ENCODE measurements around the gene PRR29.

- TF ChIP-seq EZH2phosphoT487 (conservative IDR thresholded peaks at IDR 0.05; ENCODE audit: low read length) (no peak), CTCF (IDR thresholded peaks at IDR 0.05; ENCODE audit: insufficient read depth, low read length, poor library complexity, severe bottlenecking) (no peak)
These were observed 7.6 kb downstream of the PRR29 start for GRCh38 chr17:64005734-64006167.

Data from SU-DHL-6 (cell line).